ENCODE measurements around the gene SDF2L1. TPM values are rescaled to one million over a fixed set of nuclear protein-coding genes. Genes with fewer than 3 reads are reported as not detected.
"Not testable (repeated sequence)": the region's sequence is repeated elsewhere in the genome, so short reads cannot be mapped to it uniquely, and the experiment has no call there.

Gene SDF2L1
- total RNA-seq, 1 experiment from 2014 or later: 25.3 TPM

DNA sequence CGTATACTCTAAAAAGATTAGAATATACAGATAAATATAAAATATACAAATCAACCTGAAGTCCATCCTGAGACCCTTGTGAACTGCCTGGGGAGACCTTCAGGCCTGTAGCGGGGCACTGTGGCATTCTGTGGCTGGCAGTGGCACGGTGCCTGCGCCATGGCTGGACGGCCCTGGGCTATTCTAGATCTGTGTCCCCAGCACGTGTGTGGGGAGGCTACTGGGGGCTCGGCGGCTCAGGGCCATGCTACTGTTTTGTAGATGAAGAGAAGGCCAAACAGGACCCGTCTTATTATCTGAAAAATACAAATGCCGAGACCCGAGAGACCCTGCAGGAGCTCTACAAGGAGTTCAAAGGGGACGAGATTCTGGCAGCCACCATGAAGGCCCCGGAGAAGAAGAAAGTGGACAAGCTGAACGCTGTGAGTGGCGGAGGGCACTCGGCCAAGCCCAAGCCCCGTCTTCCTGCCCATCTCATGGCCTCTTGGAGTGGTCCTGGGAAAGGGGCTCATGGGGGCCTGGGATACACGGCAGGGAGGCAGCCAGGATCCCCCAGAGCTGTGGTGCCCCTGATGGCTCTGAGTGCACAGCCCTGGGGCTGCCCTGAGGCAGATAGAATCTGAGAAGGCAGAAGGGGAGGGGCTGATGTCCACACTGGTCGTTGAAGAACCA lies 42.5 kb downstream of the SDF2L1 start:
- no peak for DNase-seq (ENCODE audit: extremely low read depth, low read depth)

DNA sequence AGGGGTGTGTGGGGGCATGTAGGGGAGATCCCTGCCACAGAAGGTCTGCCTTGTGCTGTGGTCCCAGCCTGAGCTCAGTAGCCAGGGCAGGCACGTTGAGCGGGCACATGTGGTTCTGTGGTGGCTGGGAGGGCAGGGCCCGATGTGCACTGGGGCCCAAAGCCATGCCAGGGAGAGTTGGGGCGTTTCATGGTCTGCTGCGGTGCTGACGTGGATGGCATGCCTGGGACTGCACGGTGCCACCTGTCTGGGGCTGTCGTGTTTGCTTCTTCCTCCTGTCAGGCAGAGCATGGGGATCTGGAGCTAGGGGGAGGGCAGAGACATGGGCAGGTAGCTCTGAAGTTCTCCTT lies 43.0 kb downstream of the SDF2L1 start:
- DNase-seq (ENCODE audit: extremely low read depth, low read depth): no peak

DNA sequence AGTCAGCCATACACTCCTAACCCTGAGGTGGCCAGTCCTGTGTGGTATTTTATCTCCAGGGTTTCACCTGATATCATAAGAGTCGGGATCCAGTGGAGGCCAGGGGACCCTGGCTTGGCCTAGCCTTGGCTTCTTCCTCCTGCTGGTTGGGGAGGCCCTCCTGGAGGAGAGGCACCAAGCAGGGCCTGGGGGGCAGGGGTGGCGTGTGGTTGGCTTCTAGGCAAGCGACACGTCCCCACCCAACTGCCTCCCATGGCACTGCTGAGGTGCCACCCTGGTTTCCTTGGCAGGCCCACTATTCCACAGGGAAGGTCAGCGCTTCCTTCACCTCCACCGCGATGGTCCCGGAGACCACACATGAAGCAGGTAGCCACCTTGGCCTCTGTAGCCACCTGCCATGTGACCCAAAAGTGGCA lies 44.1 kb downstream of the SDF2L1 start:
- no peak for DNase-seq (ENCODE audit: extremely low read depth, low read depth)

DNA sequence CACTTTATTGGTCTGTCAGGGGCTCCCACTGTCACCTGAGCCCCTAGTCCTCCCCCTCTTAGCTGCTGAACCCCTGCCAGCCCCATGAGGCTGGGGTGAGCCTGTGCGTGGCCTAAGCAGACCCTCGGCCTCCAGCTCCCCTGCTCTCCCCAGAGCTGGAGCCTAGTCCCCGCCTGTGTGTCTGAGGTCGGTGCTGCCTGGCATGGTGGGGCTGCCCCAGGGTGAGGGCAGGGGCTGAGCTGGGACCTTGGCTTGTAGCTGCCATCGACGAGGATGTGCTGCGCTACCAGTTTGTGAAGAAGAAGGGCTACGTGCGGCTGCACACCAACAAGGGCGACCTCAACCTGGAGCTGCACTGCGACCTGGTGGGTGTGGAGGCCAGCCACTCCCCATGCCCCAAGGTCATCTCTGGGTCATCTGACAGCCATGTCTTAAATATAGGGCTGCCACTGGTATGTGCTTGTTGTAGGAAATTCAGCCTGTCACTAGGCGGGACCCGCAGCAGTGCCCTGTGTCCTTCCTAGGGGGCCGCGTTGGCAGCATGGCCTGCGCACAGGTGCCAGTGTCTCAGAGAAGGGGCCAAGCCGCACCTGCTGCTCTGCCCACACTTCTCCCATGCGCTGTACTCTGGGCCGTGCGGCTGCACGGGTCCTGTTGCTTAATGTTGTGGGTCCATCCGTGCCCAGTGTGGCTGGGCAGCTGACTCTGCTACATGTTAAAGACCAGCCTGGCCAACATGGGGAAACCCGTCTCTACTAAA lies 44.7 kb downstream of the SDF2L1 start:
- no peak for DNase-seq (ENCODE audit: extremely low read depth, low read depth)

DNA sequence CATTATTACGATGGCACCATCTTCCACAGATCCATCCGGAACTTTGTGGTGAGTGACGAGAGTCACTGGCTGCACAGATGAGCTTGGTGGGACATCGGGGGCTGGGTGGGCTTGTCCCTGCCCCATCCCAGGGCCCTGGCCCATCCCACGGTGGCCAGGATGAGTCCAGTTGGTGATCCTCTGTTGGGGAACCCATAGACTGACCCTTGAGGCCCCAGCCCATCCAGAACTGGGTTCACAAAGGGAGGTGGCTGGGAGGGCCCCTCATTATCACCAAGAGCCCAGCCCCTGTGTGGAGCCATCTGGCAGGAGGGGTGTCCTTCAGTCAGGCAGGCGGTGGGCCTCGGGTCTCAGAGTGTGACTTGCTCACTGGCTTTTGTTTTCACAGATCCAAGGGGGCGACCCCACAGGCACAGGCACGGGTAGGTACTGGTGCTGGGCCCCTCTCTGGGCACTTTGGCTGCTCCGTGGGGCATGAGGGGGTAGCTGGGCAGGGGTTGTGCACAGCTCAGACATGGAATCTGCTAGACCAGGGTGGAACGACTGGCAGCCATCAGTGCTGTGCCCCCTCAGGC lies 45.7 kb downstream of the SDF2L1 start:
- DNase-seq (ENCODE audit: extremely low read depth, low read depth): no peak

DNA sequence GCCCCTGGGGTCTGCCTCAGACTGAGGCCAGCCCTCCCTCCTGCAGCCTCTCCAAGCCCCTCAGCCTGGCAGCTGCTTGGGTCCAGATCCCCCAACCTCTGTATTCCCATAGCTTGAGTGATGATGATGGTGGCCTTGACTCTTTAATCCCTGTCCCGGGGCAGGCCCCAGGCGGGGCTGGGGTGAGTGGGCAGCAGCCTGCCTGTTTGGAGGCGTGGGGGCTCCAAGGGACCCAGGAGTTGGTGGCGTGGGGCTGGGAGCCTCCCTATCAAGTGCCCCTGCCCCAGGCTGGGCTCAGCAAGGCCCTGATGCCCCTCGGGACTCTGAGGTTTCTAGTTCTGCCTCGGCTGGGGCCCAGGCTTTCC lies 46.2 kb downstream of the SDF2L1 start:
- no peak for DNase-seq (ENCODE audit: extremely low read depth, low read depth)

DNA sequence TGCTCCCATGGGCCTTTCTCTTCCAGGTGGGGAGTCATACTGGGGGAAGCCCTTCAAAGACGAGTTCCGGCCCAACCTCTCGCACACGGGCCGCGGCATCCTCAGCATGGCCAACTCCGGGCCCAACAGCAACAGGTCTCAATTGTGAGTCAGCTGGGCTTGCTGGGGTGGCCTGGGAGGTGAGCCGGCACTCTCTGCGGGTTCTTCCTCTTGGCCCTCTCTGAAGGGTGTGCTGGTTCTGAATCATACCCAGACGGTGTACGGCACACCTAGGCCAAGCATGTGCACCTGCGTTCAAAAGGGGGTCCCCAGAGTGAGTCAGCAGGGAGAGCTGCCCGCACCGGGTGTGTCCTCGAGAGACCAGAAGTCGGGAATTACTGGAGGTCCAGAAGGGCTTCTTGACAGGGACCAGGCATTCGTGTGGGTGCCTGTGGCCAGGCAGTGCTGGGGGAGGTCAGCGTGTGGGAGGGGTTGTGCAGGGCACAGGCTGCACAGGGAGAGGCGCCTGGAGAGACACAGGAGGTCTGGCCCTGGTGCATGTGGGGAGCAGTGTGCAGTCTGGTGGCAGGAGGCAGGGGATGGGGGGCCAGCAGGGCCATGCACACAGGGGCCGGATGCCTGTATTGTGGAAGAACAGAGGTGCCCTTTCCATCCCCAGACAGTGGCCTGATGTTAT lies 46.7 kb downstream of the SDF2L1 start:
- no peak for DNase-seq (ENCODE audit: extremely low read depth, low read depth)

DNA sequence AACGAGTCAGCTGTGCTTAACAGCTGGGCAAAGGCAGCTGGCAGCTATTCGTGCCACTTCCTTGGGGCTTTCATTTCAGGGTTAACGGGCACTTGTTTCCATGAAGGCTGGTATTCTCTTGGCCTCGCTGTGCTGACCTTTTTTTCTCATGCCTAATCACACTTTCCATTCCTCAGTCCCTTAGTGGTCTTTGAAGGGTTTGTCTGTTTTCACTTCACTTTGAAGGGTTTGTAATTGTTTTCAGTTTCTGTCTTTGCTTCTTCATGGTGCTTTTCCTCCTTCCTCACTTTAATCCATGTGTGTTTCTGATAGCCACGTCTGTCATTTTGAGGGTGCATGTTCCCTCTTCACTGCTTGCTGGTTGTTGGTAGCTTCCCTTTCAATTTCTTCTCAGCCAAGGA lies 48.3 kb downstream of the SDF2L1 start:
- DNase-seq (ENCODE audit: extremely low read depth, low read depth): no peak

DNA sequence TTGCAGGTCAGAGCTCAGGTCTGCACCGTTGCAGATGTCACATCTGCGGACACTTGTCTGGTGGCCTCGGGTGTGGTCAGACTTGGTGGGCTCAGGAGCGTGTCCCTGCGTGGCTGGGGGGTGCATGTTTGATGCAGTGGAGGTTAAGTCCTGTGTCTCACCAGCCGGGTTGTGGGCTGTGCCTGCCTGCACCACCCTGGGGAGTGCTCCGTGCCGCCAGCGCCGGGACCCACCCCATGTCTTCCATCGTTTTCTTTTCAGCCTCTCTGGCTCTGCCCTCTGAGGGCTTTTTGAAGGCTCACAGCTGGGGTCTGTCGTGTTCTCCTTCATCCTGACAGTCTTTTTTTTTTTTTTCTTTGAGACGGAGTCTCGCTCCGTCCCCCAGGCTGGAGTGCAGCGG lies 49.7 kb downstream of the SDF2L1 start:
- DNase-seq (ENCODE audit: extremely low read depth, low read depth): no peak

DNA sequence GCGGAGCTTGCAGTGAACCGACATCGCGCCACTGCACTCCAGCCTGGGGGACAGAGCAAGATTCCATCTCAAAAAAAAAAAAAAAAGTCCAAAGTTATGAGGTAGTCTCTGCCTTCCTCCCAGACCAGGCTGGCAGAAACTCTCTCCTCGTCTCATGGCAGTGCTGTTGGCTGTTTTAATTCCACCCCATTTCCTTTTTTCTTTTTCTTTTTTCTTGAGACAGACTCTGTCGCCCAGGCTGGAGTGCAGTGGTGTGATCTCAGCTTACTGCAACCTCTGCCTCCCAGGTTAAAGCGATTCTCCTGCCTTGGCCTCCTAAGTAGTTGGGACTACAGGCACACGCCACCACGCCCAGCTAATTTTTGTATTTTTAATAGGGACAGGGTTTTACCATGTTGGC lies 50.8 kb downstream of the SDF2L1 start:
- not testable (repeated sequence) for DNase-seq (ENCODE audit: extremely low read depth, low read depth)

DNA sequence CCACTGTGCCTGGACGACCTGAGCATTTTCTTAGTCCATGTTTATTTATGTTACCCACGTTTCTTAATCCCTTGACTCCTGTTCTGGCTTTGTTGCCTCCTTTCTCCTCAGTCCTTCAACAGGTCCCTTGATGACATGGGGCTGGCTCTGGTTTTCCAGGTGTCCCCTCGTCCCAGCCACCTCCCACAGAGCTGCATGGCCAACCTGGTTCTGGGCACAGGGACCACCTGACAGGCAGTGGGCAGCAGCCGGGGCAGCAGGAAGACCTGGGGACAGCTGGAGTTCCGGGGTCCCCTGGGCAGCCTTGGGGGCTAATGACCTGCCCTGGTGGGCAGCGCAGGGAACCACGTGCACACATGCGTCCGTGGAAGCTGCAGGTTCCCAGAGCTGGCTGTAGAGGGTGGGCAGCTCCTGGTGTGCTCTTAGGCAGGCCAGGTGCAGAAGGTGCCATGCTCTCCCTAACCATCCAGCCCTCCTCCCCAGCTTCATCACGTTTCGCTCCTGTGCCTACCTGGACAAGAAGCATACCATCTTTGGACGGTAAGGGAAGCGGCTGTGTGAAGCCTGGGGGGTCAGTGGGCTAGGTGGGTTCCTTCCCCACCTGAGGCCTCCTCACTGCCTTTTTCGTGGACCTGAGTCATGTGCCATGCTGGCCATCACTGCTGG lies 51.4 kb downstream of the SDF2L1 start:
- no peak for DNase-seq (ENCODE audit: extremely low read depth, low read depth)

Small RNAs within 50 kb of the gene (small RNA-seq; reads per million reads assigned to genes)
- 2.3 to 46.7 reads per million in 2 experiments for gene MIR301B

Other genes starting within 250 kb of the SDF2L1 start
- gene HIC2, start 224.9 kb upstream of the SDF2L1 start, total RNA-seq (2014; rRNA removed; shearing (Covaris generic)): 1.7 and 1.9 TPM in 2 replicates
- 0.37 and 2.4 TPM in 2 replicates for gene TMEM191C, start 174.9 kb upstream of the SDF2L1 start, total RNA-seq (2014; rRNA removed; shearing (Covaris generic))
- gene RIMBP3C, start 90.8 kb upstream of the SDF2L1 start, total RNA-seq (2014; rRNA removed; shearing (Covaris generic)): 0.42 and 0.81 TPM in 2 replicates
- 62.5 and 62.8 TPM in 2 replicates for gene UBE2L3, start 74.6 kb upstream of the SDF2L1 start, total RNA-seq (2014; rRNA removed; shearing (Covaris generic))
- 61.2 and 73.5 TPM in 2 replicates for gene YDJC, start 12.3 kb upstream of the SDF2L1 start, total RNA-seq (2014; rRNA removed; shearing (Covaris generic))
- gene CCDC116, start 9.5 kb upstream of the SDF2L1 start, total RNA-seq (2014; rRNA removed; shearing (Covaris generic)): not detected in 2 replicates
- 20.3 and 22.8 TPM in 2 replicates for gene PPIL2, start 23.7 kb downstream of the SDF2L1 start, total RNA-seq (2014; rRNA removed; shearing (Covaris generic))
- 1.2 and 2.9 TPM in 2 replicates for gene YPEL1, start 93.5 kb downstream of the SDF2L1 start, total RNA-seq (2014; rRNA removed; shearing (Covaris generic))
- 42.2 and 50.0 TPM in 2 replicates for gene MAPK1, start 225.3 kb downstream of the SDF2L1 start, total RNA-seq (2014; rRNA removed; shearing (Covaris generic))

Measured in NCI-H460 (cell line).